ENCODE results near the gene SETD6. TPM values are rescaled to one million over a fixed set of nuclear protein-coding genes. Genes with fewer than 3 reads are reported as not detected.

The SETD6 gene
- polyA plus RNA-seq, 2 donors: 15.5 to 17.3 TPM

DNA sequence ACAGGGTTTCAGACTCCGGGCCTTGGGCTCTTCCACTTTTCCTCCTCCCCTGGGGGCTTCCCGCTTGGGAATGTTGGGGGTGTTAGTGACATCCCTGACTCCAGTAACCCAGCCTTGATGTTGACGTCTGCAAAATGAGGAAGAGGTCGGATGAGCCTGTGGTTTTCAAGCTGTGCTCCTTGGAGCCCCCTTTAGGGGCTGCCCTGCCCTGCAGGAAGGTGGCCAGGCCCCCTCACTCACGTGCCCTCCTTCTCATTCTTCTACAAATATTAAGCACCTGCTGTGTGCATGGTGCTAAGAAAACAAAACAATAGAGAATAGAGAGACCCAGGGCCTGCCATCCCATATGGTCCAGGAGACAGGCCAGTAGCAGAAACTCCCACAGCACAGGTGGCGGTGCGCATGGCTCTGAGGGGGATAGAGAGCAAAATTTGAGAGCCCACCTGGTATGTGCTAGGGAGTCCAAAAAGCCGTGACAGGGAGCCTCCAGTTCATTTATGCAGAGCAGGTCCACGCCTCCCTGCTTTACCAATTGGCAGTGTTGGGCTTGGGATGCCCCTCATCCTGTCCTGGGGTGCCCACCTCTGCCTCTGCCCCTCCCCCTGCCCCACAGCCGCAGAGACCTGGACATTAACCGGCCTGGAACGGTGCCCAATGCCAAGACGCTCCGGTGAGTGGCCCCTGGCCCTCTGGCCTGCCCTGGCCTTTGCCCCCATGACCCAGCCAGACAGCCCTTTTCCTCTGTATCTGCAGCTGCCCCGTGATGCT, 7.9 kb upstream of the SETD6 start:
- H3K27me3 ChIP-seq (ENCODE audit: control insufficient read depth in 1 of 2, insufficient read depth in 2 of 2, low read length in 2 of 2): no peaks in the 10 kb centered on the region
- H3K9me3 ChIP-seq (ENCODE audit: control insufficient read depth in 2 of 2, insufficient read depth in 1 of 2, low read depth in 1 of 2, low read length in 1 of 2): no peaks in the 10 kb centered on the region
- 69 to 73% methylated on average over 15 of the region's 15 CpGs for WGBS, 2 donors
- H3K27ac ChIP-seq (ENCODE audit: low read depth in 2 of 2, low read length in 1 of 2): no peak overlapping the region
- H3K4me3 ChIP-seq (ENCODE audit: low read depth in 1 of 2, low read length in 2 of 2): no peak overlapping the region
- no peaks in the 10 kb centered on the region for H3K4me1 ChIP-seq (ENCODE audit: control insufficient read depth in 2 of 2, insufficient read depth in 2 of 2, low read length in 1 of 2)
- peaks cover 0 to 23% of the 10 kb centered on the region in 2 donors for H3K36me3 ChIP-seq (ENCODE audit: control insufficient read depth in 2 of 2, insufficient read depth in 2 of 2, low read length in 1 of 2)

DNA sequence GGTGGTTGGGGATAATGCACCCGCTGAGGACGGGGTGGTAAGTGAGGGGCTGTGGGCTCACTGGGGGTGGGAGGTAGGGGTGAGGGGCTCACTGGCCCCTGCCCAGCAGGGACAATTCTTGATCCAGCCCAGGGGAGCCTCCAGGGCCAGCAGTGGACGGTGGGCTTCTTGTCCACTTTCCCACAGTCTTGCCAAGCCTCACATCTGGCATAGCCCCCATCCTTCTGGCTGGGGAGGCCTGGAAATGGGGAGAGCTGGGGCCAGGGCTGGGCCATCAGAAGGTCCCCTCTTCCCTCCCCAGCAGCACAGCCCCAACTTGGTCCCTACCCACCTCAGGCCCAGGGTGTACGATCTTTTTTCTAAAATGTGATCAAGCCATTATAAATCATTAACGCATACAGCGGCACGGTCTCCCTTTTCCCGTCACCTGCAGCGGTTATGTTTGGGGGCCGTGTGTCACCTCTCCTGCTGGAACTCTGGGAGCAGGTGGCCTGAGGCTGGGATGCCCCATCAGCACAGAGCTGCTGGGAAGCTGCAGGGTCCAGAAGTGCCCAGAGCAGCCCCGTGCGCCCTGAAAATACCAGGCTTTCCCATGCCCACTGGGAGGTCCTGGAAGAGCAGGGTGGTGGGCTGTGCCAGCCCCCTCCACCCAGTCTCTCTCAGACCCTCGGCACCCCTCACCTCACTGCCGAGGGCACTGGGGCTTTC, 7.2 kb upstream of the SETD6 start:
- Histone ChIP-seq H3K4me1 (ENCODE audit: control insufficient read depth in 2 of 2, insufficient read depth in 2 of 2, low read length in 1 of 2) (no peaks in the 10 kb centered on the region), H3K27me3 (ENCODE audit: control insufficient read depth in 1 of 2, insufficient read depth in 2 of 2, low read length in 2 of 2) (no peaks in the 10 kb centered on the region), H3K36me3 (ENCODE audit: control insufficient read depth in 2 of 2, insufficient read depth in 2 of 2, low read length in 1 of 2) (peaks cover 0 to 25% of the 10 kb centered on the region in 2 donors), H3K4me3 (ENCODE audit: low read depth in 1 of 2, low read length in 2 of 2) (no peak overlapping the region), H3K27ac (ENCODE audit: low read depth in 2 of 2, low read length in 1 of 2) (no peak overlapping the region), H3K9me3 (ENCODE audit: control insufficient read depth in 2 of 2, insufficient read depth in 1 of 2, low read depth in 1 of 2, low read length in 1 of 2) (no peaks in the 10 kb centered on the region)
- 80 to 83% methylated on average over 14 of the region's 14 CpGs for WGBS, 2 donors

DNA sequence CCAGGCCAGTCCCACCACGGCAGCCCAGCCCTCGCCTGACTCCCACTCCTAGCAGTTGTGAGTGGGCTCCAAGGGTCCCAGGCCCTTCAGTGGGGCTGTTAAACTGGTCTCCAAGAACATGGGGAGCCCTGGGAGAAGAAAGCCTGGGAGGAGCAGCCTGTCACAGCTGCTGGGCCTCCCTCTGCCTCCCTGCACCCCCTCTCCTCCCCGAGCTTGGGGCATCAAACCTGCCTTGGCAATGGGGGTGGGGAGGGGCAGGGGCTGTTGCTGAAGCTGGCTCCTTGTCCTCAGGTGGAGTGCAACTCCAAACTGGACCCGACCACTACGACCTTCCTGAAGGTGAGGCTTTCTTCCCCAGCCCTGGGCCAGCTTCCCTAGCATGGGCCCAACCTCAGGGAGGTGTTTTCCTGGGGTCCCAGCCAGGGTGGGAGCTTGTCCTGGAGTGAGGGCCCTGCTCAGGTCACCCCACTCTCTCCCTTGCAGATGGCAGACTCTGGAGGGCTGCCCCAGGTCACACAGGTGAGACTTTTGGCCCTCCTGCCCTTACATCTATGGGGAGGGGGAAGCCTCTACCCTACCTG, 6.6 kb upstream of the SETD6 start:
- no peak overlapping the region for H3K27ac ChIP-seq (ENCODE audit: low read depth in 2 of 2, low read length in 1 of 2)
- 75 to 82% methylated on average over 5 of the region's 5 CpGs for WGBS, 2 donors
- H3K27me3 ChIP-seq (ENCODE audit: control insufficient read depth in 1 of 2, insufficient read depth in 2 of 2, low read length in 2 of 2): no peaks in the 10 kb centered on the region
- no peaks in the 10 kb centered on the region for H3K4me1 ChIP-seq (ENCODE audit: control insufficient read depth in 2 of 2, insufficient read depth in 2 of 2, low read length in 1 of 2)
- no peak overlapping the region for H3K4me3 ChIP-seq (ENCODE audit: low read depth in 1 of 2, low read length in 2 of 2)
- no peaks in the 10 kb centered on the region for H3K9me3 ChIP-seq (ENCODE audit: control insufficient read depth in 2 of 2, insufficient read depth in 1 of 2, low read depth in 1 of 2, low read length in 1 of 2)
- H3K36me3 ChIP-seq (ENCODE audit: control insufficient read depth in 2 of 2, insufficient read depth in 2 of 2, low read length in 1 of 2): peaks cover 0 to 24% of the 10 kb centered on the region in 2 donors

DNA sequence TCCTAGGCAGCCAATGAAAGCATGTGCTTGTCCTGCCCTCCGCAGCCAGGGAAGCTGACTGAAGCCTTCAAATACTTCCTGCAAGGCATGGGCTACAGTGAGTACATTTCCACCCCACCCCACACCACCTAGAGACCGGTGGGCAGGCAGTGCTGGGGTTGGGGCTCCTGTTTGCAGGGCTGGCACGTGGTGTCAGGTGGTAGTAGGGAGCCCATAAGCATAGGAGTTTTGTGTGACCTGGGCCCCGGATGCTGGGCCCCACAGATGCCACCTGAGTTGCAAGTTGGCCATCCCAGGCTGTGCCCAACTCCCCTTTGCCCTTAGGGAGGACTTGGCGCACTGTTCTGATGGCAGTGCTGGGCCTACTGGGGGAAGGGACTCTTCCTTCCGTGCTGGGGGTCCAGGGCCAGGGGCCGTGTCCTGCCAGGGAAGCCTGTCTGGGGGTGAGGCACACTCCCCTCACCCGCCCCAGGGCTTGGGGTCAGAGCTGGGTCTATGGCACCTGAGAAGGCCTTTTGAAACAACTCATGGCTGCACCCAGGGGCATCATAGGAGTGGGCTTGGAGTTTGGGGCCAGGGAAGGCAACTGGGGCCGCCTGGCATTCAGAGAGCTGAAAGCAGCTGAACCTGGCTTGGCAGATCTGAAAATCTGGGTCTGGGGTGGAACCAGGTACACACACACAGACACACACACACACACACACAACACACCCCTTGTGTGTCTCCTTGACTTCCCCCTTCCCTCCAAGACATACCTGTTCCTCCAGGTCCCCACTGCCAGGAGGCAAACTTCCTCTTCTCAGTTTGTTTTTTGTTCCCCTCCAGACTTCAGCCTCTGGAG, 5.8 kb upstream of the SETD6 start:
- H3K4me3 ChIP-seq (ENCODE audit: low read depth in 1 of 2, low read length in 2 of 2): no peak overlapping the region
- peaks cover 0 to 21% of the 10 kb centered on the region in 2 donors for H3K36me3 ChIP-seq (ENCODE audit: control insufficient read depth in 2 of 2, insufficient read depth in 2 of 2, low read length in 1 of 2)
- H3K4me1 ChIP-seq (ENCODE audit: control insufficient read depth in 2 of 2, insufficient read depth in 2 of 2, low read length in 1 of 2): no peaks in the 10 kb centered on the region
- 89 to 91% methylated on average over 9 of the region's 9 CpGs for WGBS, 2 donors
- no peak overlapping the region for H3K27ac ChIP-seq (ENCODE audit: low read depth in 2 of 2, low read length in 1 of 2)
- H3K9me3 ChIP-seq (ENCODE audit: control insufficient read depth in 2 of 2, insufficient read depth in 1 of 2, low read depth in 1 of 2, low read length in 1 of 2): no peaks in the 10 kb centered on the region
- H3K27me3 ChIP-seq (ENCODE audit: control insufficient read depth in 1 of 2, insufficient read depth in 2 of 2, low read length in 2 of 2): no peaks in the 10 kb centered on the region

DNA sequence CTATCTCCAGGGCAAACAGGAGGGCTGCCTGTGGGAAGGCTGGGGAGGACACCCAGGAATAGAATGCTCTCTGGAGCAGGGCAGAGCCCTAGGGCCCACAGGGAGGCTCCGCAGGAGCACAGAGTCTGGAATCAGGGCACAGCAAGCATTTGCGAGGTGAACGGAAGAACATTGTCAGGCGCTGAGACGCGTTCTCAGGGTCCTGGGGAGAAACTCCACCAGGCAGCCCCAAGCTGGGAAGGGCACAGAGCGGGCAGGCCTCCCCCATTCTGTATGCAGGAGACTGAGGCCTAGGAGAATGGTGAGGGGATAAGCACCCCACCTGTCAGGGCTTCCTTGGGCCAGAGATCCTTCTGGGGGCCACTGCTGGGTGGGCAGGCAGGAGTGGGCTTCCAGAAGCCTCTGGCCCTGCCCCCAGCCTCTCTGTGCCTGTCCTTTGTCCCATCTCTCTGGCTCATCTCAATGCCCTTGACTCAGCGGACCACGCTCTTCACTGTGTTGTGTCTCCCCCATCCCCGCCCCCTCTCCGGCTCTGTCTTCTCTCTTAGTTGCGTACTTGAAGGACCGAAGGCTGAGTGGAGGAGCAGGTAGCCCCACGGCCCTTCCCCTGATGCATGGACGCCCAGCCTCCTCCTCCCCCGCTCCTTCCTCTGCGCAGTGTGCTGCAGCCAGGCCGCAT, 5.1 kb upstream of the SETD6 start:
- no peak overlapping the region for H3K27ac ChIP-seq (ENCODE audit: low read depth in 2 of 2, low read length in 1 of 2)
- no peaks in the 10 kb centered on the region for H3K27me3 ChIP-seq (ENCODE audit: control insufficient read depth in 1 of 2, insufficient read depth in 2 of 2, low read length in 2 of 2)
- H3K9me3 ChIP-seq (ENCODE audit: control insufficient read depth in 2 of 2, insufficient read depth in 1 of 2, low read depth in 1 of 2, low read length in 1 of 2): no peaks in the 10 kb centered on the region
- H3K36me3 ChIP-seq (ENCODE audit: control insufficient read depth in 2 of 2, insufficient read depth in 2 of 2, low read length in 1 of 2): peaks cover 0 to 21% of the 10 kb centered on the region in 2 donors
- no peaks in the 10 kb centered on the region for H3K4me1 ChIP-seq (ENCODE audit: control insufficient read depth in 2 of 2, insufficient read depth in 2 of 2, low read length in 1 of 2)
- no peak overlapping the region for H3K4me3 ChIP-seq (ENCODE audit: low read depth in 1 of 2, low read length in 2 of 2)
- 89 to 94% methylated on average over 18 of the region's 18 CpGs for WGBS, 2 donors

DNA sequence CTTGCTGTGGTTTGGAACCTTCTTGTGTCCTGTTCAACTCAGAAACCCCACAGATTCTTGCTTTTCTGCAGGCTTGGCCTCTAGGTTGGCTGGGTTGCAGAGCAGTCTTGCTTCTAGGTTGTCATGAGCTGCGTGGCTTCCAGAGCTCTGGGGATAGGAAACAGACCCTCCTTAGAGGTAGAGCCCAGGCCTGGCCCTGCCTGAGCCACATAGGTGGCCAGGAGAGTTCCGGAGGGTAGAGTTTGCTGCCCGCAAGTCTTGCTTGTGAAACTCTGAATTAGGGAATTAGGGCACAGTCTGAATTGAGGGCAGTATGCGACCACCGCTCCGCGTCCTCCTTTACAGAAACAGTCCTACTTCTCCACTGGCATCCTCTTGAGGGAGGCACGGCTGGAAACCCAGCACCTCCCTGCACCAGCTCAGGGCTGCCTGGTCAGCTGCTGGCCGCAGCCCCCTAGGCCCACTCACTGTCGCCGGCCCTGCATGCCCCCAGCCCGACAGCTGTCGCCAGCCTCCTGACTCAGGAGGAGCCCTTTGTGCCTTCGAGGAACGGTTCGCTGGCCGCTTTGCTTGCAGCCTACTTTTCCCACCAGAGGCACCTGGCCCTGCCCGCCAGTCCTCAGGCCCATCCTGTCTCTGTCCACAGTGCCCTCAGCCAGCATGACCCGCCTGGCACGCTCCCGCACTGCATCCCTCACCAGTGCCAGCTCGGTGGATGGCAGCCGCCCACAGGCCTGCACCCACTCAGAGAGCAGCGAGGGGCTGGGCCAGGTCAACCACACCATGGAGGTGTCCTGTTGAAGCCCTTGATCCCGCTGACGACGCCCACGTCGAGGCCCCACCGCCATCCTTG, 4.3 kb upstream of the SETD6 start:
- H3K9me3 ChIP-seq (ENCODE audit: control insufficient read depth in 2 of 2, insufficient read depth in 1 of 2, low read depth in 1 of 2, low read length in 1 of 2): no peaks in the 10 kb centered on the region
- H3K4me1 ChIP-seq (ENCODE audit: control insufficient read depth in 2 of 2, insufficient read depth in 2 of 2, low read length in 1 of 2): no peaks in the 10 kb centered on the region
- no peak overlapping the region for H3K4me3 ChIP-seq (ENCODE audit: low read depth in 1 of 2, low read length in 2 of 2)
- no peak overlapping the region for H3K27ac ChIP-seq (ENCODE audit: low read depth in 2 of 2, low read length in 1 of 2)
- no peaks in the 10 kb centered on the region for H3K27me3 ChIP-seq (ENCODE audit: control insufficient read depth in 1 of 2, insufficient read depth in 2 of 2, low read length in 2 of 2)
- 86 to 88% methylated on average over 30 of the region's 30 CpGs for WGBS, 2 donors
- peaks cover 0 to 21% of the 10 kb centered on the region in 2 donors for H3K36me3 ChIP-seq (ENCODE audit: control insufficient read depth in 2 of 2, insufficient read depth in 2 of 2, low read length in 1 of 2)

DNA sequence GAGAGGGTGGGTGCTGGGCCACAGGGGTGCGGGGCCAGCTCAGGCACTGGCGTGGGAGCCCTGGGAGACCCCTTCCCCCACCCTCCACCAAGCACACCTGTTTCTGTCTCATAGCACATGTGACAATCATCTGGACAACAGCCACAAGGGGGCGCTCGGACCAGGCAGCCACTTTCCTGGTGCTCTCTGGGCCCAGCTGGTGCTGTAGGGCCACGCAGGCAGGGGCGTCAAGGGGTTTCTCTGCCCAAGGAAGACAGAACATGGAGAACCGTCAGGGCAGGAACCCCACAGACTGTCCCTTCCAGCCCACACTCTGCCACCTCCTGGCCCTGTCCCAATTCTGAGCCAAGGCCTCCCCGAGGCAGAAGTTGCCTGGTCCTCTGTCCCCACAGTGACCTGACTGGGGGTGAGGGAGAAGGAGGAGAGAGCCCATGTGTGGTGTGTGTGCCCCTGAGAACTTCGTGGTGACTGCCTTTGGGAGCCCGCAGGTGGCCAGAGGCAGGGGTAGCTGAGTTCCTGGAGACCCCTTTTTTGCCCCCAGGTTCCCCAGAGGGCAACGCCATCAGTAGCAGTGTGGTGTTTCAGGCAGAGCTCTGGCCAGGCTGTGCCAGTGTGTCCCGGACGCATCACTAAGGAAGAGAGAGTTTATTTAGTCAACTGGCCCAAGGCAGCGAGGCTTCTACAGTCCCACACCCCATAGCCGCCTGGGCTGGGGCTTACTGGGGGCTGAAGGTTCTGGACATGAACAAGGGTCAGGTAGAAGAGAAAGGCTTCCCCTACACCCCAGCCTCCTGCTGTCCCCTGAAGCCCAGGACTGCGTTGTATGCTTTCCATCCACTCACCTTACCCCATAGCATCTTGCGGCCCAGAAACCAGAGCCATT, 3.1 kb upstream of the SETD6 start:
- peaks cover 0 to 23% of the 10 kb centered on the region in 2 donors for H3K36me3 ChIP-seq (ENCODE audit: control insufficient read depth in 2 of 2, insufficient read depth in 2 of 2, low read length in 1 of 2)

DNA sequence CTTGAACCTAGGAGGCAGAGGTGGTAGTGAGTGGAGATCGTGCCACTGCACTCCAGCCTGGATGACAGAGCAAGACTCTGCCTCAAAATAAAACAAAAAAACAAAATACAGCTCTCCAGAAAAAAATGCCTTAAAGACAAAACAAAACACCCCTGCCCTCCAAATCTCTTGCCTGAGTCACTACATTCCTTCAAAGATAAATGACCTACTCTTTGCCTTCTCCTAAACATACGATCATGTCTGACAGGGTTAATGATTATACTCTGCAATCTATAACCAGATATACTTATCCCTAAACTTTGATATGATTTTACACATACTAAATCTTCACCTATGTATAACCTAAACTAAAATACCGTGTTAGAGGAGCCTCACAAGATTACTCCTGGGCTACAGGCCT, 1.4 kb upstream of the SETD6 start:
- no peaks in the 10 kb centered on the region for H3K27me3 ChIP-seq (ENCODE audit: control insufficient read depth in 1 of 2, insufficient read depth in 2 of 2, low read length in 2 of 2)
- WGBS, 2 donors: 67 to 83% methylated on average over 3 of the region's 3 CpGs

More for the DNA sequence above, 3.1 kb upstream of the SETD6 start:
- 54 to 55% methylated on average over 17 of the region's 17 CpGs for WGBS, 2 donors
- no peaks in the 10 kb centered on the region for H3K27me3 ChIP-seq (ENCODE audit: control insufficient read depth in 1 of 2, insufficient read depth in 2 of 2, low read length in 2 of 2)
- H3K4me3 ChIP-seq (ENCODE audit: low read depth in 1 of 2, low read length in 2 of 2): no peak overlapping the region
- peaks cover 0 to 7% of the 10 kb centered on the region in 2 donors for H3K4me1 ChIP-seq (ENCODE audit: control insufficient read depth in 2 of 2, insufficient read depth in 2 of 2, low read length in 1 of 2)
- no peaks in the 10 kb centered on the region for H3K9me3 ChIP-seq (ENCODE audit: control insufficient read depth in 2 of 2, insufficient read depth in 1 of 2, low read depth in 1 of 2, low read length in 1 of 2)
- H3K27ac ChIP-seq (ENCODE audit: low read depth in 2 of 2, low read length in 1 of 2): no peak overlapping the region

More for the DNA sequence above, 1.4 kb upstream of the SETD6 start:
- peaks cover 0 to 26% of the 10 kb centered on the region in 2 donors for H3K36me3 ChIP-seq (ENCODE audit: control insufficient read depth in 2 of 2, insufficient read depth in 2 of 2, low read length in 1 of 2)
- no peak overlapping the region for H3K27ac ChIP-seq (ENCODE audit: low read depth in 2 of 2, low read length in 1 of 2)
- peaks cover 0 to 7% of the 10 kb centered on the region in 2 donors for H3K4me1 ChIP-seq (ENCODE audit: control insufficient read depth in 2 of 2, insufficient read depth in 2 of 2, low read length in 1 of 2)
- H3K4me3 ChIP-seq (ENCODE audit: low read depth in 1 of 2, low read length in 2 of 2): no peak overlapping the region
- no peaks in the 10 kb centered on the region for H3K9me3 ChIP-seq (ENCODE audit: control insufficient read depth in 2 of 2, insufficient read depth in 1 of 2, low read depth in 1 of 2, low read length in 1 of 2)

Measured in esophagus (tissue), 2 donors.